ENCODE measurements around the gene GGT6. TPM values are rescaled to one million over a fixed set of nuclear protein-coding genes. Genes with fewer than 3 reads are reported as not detected.

GGT6 gene
- polyA plus RNA-seq, 1 of the 3 experiments (the other 2 are of a cell fraction): not detected

GRCh38 chr17:4602041-4602440, 41.7 kb upstream of the GGT6 start:
- CTCF ChIA-PET: interaction anchor here (0.6 to 6.1 kb wide), 5 partner anchors 8 to 287 kb away, joined by 3 to 39 read pairs (median 4); no protein-coding TSS in a partner anchor
- 71% methylated on average over 5 of the region's 5 CpGs for WGBS (ENCODE audit: low lambda C conversion rate)
- no peak overlapping the region for H2AFZ ChIP-seq (ENCODE audit: low read depth)
- H4K20me1 ChIP-seq (ENCODE audit: insufficient read depth): no peaks in the 10 kb centered on the region
- no peaks in the 10 kb centered on the region for H3K9me3 ChIP-seq
- no peaks in the 10 kb centered on the region for H3K36me3 ChIP-seq (replicated peaks in 1 of 2; ENCODE audit: control insufficient read depth in 1 of 2, insufficient read depth in 2 of 2, low read length in 1 of 2)
- H3K4me2 ChIP-seq: no peak overlapping the region
- peaks cover 7% of the 10 kb centered on the region; the same call in 1 of the 2 replicates for H3K27me3 ChIP-seq (ENCODE audit: insufficient read depth)
- peaks cover 0 to 21% of the 10 kb centered on the region in 2 experiments; a peak in 1 of 4 replicates for H3K4me1 ChIP-seq (ENCODE audit: control insufficient read depth in 1 of 2, insufficient read depth in 2 of 2, low read depth in 1 of 2, low read length in 1 of 2)
- TF ChIP-seq NFIC (IDR thresholded peaks at IDR 0.05; ENCODE audit: borderline replicate concordance) (no peak), RAD21 (IDR thresholded peaks at IDR 0.05; ENCODE audit: low read length) (no peak), TCF12 (IDR thresholded peaks at IDR 0.05) (no peak), EP300 (IDR thresholded peaks at IDR 0.05; ENCODE audit: borderline replicate concordance in 1 of 2, low read depth in 1 of 2, low read length in 1 of 2) (no peak), JUND (IDR thresholded peaks at IDR 0.05) (no peak), TEAD4 (IDR thresholded peaks at IDR 0.05; ENCODE audit: borderline replicate concordance, insufficient read depth) (no peak), USF2 (IDR thresholded peaks at IDR 0.05; ENCODE audit: borderline replicate concordance, low read depth, low read length) (no peak), MAX (IDR thresholded peaks at IDR 0.05; ENCODE audit: low read depth) (no peak), RCOR1 (IDR thresholded peaks at IDR 0.05; ENCODE audit: low read length) (no peak), NRF1 (IDR thresholded peaks at IDR 0.05; ENCODE audit: low read depth, low read length) (no peak)
- TF ChIP-seq, protein P1, sequence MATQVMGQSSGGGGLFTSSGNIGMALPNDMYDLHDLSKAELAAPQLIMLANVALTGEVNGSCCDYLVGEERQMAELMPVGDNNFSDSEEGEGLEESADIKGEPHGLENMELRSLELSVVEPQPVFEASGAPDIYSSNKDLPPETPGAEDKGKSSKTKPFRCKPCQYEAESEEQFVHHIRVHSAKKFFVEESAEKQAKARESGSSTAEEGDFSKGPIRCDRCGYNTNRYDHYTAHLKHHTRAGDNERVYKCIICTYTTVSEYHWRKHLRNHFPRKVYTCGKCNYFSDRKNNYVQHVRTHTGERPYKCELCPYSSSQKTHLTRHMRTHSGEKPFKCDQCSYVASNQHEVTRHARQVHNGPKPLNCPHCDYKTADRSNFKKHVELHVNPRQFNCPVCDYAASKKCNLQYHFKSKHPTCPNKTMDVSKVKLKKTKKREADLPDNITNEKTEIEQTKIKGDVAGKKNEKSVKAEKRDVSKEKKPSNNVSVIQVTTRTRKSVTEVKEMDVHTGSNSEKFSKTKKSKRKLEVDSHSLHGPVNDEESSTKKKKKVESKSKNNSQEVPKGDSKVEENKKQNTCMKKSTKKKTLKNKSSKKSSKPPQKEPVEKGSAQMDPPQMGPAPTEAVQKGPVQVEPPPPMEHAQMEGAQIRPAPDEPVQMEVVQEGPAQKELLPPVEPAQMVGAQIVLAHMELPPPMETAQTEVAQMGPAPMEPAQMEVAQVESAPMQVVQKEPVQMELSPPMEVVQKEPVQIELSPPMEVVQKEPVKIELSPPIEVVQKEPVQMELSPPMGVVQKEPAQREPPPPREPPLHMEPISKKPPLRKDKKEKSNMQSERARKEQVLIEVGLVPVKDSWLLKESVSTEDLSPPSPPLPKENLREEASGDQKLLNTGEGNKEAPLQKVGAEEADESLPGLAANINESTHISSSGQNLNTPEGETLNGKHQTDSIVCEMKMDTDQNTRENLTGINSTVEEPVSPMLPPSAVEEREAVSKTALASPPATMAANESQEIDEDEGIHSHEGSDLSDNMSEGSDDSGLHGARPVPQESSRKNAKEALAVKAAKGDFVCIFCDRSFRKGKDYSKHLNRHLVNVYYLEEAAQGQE (IDR thresholded peaks at IDR 0.05; ENCODE audit: low read depth, low read length): no peak
- POLR2A ChIA-PET: no interaction called here
- DNase-seq: no peak
- no peak overlapping the region for H3K4me3 ChIP-seq (ENCODE audit: low read depth in 2 of 2, low read length in 1 of 2)
- H3F3A ChIP-seq (replicated peaks; ENCODE audit: insufficient read depth): no peaks in the 10 kb centered on the region
- no peak overlapping the region for H3K27ac ChIP-seq (ENCODE audit: low read depth in 2 of 2, low read length in 1 of 2)
- H3K9me2 ChIP-seq: no peaks in the 10 kb centered on the region
- H3K9ac ChIP-seq: no peak overlapping the region
- no peaks in the 10 kb centered on the region for H3K79me2 ChIP-seq (ENCODE audit: insufficient read depth)

- Histone ChIP-seq H3K9me2 (no peaks in the 10 kb centered on the region), H3K9ac (no peak overlapping the region), H4K20me1 (ENCODE audit: insufficient read depth) (no peaks in the 10 kb centered on the region), H3F3A (replicated peaks; ENCODE audit: insufficient read depth) (no peaks in the 10 kb centered on the region), H3K27ac (ENCODE audit: low read depth in 2 of 2, low read length in 1 of 2) (no peak overlapping the region), H3K27me3 (ENCODE audit: insufficient read depth) (peaks cover 8% of the 10 kb centered on the region; the same call in 1 of the 2 replicates), H3K4me1 (ENCODE audit: control insufficient read depth in 1 of 2, insufficient read depth in 2 of 2, low read depth in 1 of 2, low read length in 1 of 2) (peaks cover 0 to 21% of the 10 kb centered on the region in 2 experiments; a peak in 1 of 4 replicates), H3K9me3 (no peaks in the 10 kb centered on the region), H3K4me2 (no peak overlapping the region), H3K4me3 (ENCODE audit: low read depth in 2 of 2, low read length in 1 of 2) (no peak overlapping the region), H3K79me2 (ENCODE audit: insufficient read depth) (no peaks in the 10 kb centered on the region), H3K36me3 (replicated peaks in 1 of 2; ENCODE audit: control insufficient read depth in 1 of 2, insufficient read depth in 2 of 2, low read length in 1 of 2) (no peaks in the 10 kb centered on the region), H2AFZ (ENCODE audit: low read depth) (no peak overlapping the region)
- ChIA-PET CTCF (interaction anchor here (0.9 to 6.1 kb wide), 6 partner anchors 9 to 34 kb away, joined by 3 to 39 read pairs (median 6); no protein-coding TSS in a partner anchor), POLR2A (no interaction called here)
- WGBS (ENCODE audit: low lambda C conversion rate): 78% methylated on average over 4 of the region's 4 CpGs
- TF ChIP-seq EP300 (IDR thresholded peaks at IDR 0.05; ENCODE audit: borderline replicate concordance in 1 of 2, low read depth in 1 of 2, low read length in 1 of 2) (no peak), POLR2AphosphoS5 (IDR thresholded peaks at IDR 0.05; ENCODE audit: low read depth, low read length) (no peak), GATA2 (CRISPR knock-in tag; IDR thresholded peaks at IDR 0.05) (no peak), RXRA (IDR thresholded peaks at IDR 0.05; ENCODE audit: borderline replicate concordance, low read depth) (no peak)
- DNase-seq: no peak
Observed at GRCh38 chr17:4601326-4601725, 40.9 kb upstream of the GGT6 start.

Measured in SK-N-SH (cell line).